GM18505 (cell line): ENCODE results near the gene AMBRA1.
"Not testable (repeated sequence)": the region's sequence is repeated elsewhere in the genome, so short reads cannot be mapped to it uniquely, and the experiment has no call there.

Experiments
- ATAC-seq: cut with Tn5 transposase; IDR thresholded peaks from one replicate; pipeline ENCODE4 v1.9.1; 2021; ENCODE audit not compliant: unreplicated experiment
- POLR2A ChIP-seq: IDR thresholded peaks from 4 replicates; pipeline ENCODE4 v1.6.1; 2011; ENCODE audit warnings: borderline replicate concordance; ENCODE audit not compliant: insufficient read depth, insufficient read length; ENCODE audit errors: extremely low read depth

AMBRA1 gene

GRCh38 chr11:46386005-46386578 lies 207.7 kb downstream of the AMBRA1 start:
- no peak for ATAC-seq
- TF ChIP-seq POLR2A = no peak

GRCh38 chr11:46385169-46386004 lies 208.4 kb downstream of the AMBRA1 start:
- no peak for ATAC-seq
- no peak for TF ChIP-seq POLR2A

- no peak for TF ChIP-seq POLR2A
- ATAC-seq = no peak
These were observed 209.7 kb downstream of the AMBRA1 start for GRCh38 chr11:46383974-46384701.

GRCh38 chr11:46383404-46383758 lies 210.4 kb downstream of the AMBRA1 start:
- TF ChIP-seq POLR2A = no peak
- no peak for ATAC-seq

- no peak for ATAC-seq
- no peak for TF ChIP-seq POLR2A
These were observed 211.0 kb downstream of the AMBRA1 start for GRCh38 chr11:46382646-46383403.

- ATAC-seq = no peak
- no peak for TF ChIP-seq POLR2A
These were observed 211.8 kb downstream of the AMBRA1 start for GRCh38 chr11:46381819-46382645.

- ATAC-seq = no peak
- TF ChIP-seq POLR2A = no peak
These were observed 212.6 kb downstream of the AMBRA1 start, which contains the start of gene MDK for GRCh38 chr11:46381048-46381818. MDK (plus strand) TSS chr11:46381669; CDS start chr11:46382058, 389 bp downstream.

GRCh38 chr11:46380340-46381047 lies 213.3 kb downstream of the AMBRA1 start:
- no peak for TF ChIP-seq POLR2A
- ATAC-seq = no peak

- ATAC-seq = not testable (repeated sequence)
These were observed 214.1 kb downstream of the AMBRA1 start for GRCh38 chr11:46379482-46380293.

GRCh38 chr11:46378811-46379481 lies 214.9 kb downstream of the AMBRA1 start:
- no peak for TF ChIP-seq POLR2A
- no peak for ATAC-seq
